AG10803 (cell line): ENCODE data around the gene KIAA0586.
A peak's percentile ranks its signal among the peaks of the same experiment; 100 is the strongest.

Experiments used
- DNase-seq: peaks from one replicate; pipeline ENCODE4 v3.0.0; 2010; ENCODE audit warnings: low read depth
- H3K4me3 ChIP-seq: 2 replicates; pipeline ENCODE4 v1.5.1; 2011; ENCODE audit warnings: mild to moderate bottlenecking, low read length, control low read depth
- TF ChIP-seq, protein P1 (sequence below): conservative IDR thresholded peaks from 2 replicates; pipeline ENCODE4 v1.5.1; 2011; ENCODE audit warnings: mild to moderate bottlenecking, low read length, control low read depth, inconsistent platforms

Gene KIAA0586

DNA sequence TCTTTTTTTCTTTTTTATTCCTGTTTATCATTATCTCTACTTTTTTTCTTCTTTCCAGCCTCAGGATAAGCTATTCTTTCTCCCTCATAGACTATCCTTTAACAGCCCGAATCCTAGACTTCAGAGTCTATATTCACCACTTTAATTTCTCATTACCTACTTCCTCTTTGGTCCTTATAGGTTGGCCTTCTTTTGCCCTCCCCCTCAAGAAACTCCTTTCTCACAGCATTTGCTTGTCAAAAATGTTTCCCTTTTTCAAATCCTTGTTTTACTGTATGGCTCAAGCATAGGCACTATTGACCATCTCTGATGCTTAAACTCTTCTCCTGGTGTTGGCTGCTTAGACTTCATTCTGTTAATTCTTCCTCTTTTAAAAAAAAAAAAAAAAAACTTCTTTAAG is 52.5 kb downstream of the KIAA0586 start:
- DNase-seq = no peak
- no peak overlapping the region for H3K4me3 ChIP-seq
- TF ChIP-seq, protein P1, sequence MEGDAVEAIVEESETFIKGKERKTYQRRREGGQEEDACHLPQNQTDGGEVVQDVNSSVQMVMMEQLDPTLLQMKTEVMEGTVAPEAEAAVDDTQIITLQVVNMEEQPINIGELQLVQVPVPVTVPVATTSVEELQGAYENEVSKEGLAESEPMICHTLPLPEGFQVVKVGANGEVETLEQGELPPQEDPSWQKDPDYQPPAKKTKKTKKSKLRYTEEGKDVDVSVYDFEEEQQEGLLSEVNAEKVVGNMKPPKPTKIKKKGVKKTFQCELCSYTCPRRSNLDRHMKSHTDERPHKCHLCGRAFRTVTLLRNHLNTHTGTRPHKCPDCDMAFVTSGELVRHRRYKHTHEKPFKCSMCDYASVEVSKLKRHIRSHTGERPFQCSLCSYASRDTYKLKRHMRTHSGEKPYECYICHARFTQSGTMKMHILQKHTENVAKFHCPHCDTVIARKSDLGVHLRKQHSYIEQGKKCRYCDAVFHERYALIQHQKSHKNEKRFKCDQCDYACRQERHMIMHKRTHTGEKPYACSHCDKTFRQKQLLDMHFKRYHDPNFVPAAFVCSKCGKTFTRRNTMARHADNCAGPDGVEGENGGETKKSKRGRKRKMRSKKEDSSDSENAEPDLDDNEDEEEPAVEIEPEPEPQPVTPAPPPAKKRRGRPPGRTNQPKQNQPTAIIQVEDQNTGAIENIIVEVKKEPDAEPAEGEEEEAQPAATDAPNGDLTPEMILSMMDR = no peak

DNA sequence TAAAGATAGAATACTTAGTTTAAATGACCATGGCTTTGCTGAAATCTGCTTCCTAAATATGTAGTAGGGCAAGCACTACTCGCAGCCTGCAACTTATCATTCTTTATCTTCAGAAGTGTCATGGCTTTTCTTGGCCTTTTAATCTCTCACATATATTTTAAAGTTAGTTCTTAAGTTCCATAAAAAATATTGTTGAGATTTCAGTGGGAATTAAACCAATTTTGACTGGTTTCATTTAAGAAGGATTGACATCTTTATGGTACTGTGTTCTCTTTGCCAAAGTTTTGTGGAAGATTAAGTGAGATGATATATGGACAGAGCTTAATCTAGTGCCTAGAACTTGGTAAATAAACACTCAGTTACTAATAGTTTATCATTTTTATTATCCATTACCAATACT is 56.7 kb downstream of the KIAA0586 start:
- H3K4me3 ChIP-seq = no peak overlapping the region
- TF ChIP-seq, protein P1 = no peak
- no peak for DNase-seq

DNA sequence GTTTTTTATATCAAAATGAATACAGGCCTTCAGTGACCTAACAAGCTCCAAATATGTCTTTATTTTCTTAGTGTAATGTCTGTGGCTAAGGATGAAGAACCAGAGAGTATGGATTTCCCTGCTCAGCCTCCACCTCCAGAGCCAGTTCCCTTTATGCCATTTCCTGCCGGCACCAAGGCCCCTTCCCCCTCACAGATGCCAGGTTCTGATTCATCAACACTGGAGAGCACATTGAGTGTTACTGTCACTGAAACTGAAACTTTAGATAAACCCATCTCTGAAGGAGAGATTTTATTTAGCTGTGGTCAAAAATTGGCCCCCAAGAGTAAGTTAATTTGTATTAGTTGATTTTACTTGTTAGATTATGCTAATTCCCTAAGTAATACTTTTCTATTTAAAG is 61.0 kb downstream of the KIAA0586 start:
- H3K4me3 ChIP-seq = no peak overlapping the region
- TF ChIP-seq, protein P1 = no peak
- DNase-seq = peak; percentile 35

DNA sequence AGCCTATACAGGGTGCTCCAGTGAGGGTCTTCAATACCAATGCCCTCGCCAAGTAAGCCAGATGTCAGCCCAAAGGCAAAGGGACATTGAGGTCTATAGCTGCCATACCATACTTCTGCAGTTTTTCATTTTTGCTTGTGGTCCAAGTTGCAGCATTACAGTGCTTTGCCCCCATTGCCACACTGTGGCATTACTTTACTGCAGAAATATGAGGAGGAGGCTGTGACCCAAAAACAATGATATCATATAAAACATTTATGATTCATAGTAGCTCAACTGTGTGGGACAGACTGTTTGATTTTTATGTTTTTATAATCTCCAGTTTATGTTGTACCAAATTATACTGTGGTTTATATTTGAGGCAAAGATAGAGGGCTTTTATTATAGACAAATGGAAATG is 64.1 kb downstream of the KIAA0586 start:
- no peak overlapping the region for H3K4me3 ChIP-seq
- TF ChIP-seq, protein P1 = no peak
- no peak for DNase-seq

DNA sequence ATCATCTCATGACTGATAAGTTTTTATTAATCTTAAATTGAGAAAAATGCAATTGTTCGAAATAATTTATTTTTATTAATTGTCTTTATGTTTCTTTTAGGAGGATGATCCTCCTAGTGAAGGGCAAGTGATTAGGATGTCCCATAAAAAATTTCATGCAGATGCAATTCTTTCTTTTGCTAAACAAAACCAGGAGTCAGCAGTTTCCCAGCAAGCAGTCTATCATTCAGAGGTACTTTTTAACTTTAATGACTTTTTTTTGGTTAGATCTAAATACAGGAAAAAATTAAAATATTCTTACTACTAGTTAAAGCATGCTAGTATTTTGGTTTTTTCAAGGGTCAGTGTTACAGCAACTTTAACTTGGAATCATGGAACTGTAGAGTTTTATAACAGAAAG is 64.5 kb downstream of the KIAA0586 start:
- no peak overlapping the region for H3K4me3 ChIP-seq
- DNase-seq = no peak
- TF ChIP-seq, protein P1 = no peak

DNA sequence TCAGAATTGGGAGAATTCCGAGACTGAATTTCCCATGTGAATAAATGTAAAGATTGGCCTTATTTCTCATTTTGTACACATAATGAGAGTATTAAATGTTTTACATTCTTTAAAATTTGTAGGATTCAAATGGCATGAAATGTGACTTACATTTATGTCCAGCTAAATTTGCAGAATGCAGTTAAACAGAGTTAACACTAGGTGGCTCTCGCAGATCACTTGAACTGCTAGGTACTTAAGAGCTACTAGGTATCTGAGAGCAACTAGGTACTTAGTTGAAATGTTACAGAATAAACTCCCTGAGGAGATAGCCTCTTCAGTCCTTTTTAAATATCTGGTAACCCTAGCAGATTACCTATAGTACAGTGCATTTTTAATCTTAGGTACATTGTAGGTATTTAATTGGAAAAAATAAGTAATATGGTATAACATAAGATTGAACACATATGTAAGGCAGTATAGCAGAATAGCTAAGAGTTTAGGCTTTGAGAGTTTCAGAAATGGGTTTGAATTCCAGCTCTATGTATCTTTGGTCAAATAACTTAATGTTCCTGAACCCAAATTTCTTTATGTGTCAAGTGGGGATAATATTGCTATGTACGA is 73.8 kb downstream of the KIAA0586 start:
- DNase-seq = peak; percentile 85
- no peak overlapping the region for H3K4me3 ChIP-seq
- TF ChIP-seq, protein P1 = peak; percentile 97

DNA sequence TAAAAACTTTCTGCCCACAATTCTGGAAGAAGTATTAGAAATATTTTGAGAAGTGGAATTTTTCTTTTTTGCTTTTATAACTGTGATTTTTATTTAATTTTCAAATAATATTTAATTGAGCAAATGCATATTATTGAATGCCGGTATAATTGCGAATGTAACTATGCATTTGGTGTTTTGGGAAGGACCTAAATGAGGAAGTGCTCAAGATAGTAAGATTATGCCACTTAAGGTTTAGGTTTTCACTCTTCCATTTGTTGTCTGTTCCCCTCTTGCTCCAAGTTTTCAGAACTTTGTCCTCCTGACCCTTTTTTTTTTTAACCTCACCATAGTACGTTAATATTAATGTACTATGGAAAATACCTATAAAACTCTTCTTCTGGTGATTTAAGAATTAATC is 85.8 kb downstream of the KIAA0586 start:
- TF ChIP-seq, protein P1 = no peak
- no peak for DNase-seq
- H3K4me3 ChIP-seq = no peak overlapping the region
